ENCODE measurements around the gene FGF22.

The FGF22 gene

DNA sequence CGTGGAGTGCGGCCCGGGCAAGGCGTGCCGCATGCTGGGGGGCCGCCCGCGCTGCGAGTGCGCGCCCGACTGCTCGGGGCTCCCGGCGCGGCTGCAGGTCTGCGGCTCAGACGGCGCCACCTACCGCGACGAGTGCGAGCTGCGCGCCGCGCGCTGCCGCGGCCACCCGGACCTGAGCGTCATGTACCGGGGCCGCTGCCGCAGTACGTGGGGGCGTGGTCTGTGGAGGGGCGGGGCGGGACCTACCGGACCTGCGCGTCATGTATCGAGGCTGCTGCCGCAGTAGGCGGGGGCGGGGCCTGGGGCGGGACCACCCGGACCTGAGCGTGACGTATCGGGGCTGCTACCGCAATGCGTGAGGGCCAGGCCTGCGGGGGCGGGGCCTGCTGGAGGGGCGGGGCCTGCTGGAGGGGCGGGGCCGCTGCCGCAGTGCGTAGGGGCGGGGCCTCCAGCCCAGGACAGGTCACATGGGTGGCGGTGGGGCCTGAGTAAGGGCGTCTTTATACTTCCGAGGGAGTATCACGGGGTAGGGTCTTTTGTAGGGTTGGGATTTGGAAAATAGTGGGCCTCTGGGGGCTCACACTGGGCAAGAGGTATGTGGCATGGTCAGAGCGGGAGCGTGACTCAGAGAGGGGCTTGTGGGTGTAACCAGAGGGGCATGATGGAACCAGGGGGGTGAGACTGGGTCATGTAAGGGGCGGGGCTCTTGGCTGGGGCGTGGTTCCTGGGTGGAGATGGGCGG is 40.8 kb downstream of the FGF22 start:
- peak; percentile 88 for DNase-seq

GRCh38 chr19:681029-682019 is 41.6 kb downstream of the FGF22 start:
- no peak for DNase-seq

GRCh38 chr19:682678-683320 is 43.1 kb downstream of the FGF22 start:
- DNase-seq: no peak

- no peak for DNase-seq
These were observed 45.8 kb downstream of the FGF22 start for GRCh38 chr19:685454-685931.

DNA sequence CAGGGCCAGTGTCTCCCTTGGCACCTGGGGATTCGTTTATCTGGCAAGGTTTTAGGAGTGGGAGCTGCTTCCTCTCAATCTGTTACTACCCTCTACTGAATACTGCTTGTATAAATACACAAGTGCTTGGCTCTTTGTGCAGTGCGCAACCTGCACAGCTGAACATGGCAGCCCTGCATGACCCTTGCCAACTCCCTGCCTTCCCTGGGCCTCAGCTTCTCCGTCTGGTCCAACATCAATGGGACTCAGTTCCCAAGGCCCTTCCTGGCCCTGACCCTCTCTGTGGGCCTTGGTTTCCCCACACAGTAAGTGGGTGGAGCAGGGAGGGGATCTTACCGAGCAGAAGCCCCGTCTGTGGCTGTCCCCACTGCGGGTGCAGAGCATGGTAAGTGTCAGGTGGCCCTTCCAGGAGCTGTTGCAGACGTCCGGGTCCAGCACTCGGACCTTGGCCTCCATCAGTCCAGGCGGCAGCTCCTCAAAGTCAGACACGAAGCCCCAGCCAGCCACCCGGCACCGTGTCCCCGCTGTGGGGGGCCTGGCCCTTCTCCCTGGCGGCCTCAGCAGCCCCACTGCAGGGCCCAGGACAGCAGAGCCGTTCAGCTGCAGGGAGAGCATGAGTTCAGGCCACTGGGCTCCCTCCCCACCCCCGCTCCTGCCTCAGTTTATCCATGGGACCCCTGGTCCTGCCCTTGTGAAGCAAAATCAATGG is 47.1 kb downstream of the FGF22 start:
- no peak for DNase-seq

DNA sequence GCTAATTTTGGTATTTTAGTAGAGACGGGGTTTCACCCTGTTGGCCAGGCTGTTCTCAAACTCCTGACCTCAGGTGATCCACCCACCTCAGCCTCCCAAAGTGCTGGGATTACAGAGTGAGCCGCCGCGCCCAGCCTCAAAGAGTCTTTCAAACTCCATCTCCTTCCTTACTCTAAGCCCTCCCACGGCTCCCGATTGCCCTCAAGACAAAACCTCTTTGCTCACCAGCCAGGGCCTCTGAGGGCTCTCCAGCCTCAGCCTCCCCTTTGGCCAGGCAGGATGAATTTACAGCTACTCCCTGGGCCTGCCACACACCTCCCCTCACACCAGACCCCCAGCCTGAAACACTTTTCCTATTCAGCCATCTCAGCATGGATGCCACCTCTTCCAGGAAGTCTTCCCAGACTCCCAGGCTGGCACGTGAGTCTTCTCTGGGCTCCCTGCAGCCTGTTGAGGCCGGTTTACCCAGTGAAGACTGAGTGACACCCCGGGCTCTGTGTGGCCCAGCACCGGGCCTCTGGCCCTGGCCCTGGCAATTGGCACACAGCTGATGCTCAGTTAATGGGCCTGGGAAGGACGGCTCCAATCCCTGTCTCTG is 48.0 kb downstream of the FGF22 start:
- DNase-seq: no peak

- no peak for DNase-seq
These were observed 48.5 kb downstream of the FGF22 start for GRCh38 chr19:688214-688613.

GRCh38 chr19:688992-689391 is 49.3 kb downstream of the FGF22 start:
- DNase-seq: no peak

DNA sequence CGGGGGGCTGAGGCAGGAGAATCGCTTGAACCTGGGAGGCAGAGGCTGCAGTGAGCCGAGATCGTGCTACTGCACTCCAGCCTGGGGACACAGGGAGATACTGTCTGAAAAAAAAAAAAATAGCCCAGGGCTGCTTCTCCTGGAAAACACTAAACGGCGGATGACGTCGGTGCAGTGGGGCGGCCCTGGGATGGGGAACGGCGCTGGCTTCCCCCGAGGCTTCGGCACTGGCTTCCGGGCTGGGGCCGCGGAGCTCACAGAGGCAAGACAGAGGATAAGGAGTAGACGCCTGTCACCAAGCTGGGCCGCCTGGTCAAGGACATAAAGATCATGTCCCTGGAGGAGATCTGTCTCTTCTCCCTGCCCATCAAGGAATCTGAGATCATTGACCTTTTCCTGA is 50.5 kb downstream of the FGF22 start:
- DNase-seq: no peak

Data from right kidney (tissue), 1 donor.